ENCODE data around the gene TMPRSS9.

DNA sequence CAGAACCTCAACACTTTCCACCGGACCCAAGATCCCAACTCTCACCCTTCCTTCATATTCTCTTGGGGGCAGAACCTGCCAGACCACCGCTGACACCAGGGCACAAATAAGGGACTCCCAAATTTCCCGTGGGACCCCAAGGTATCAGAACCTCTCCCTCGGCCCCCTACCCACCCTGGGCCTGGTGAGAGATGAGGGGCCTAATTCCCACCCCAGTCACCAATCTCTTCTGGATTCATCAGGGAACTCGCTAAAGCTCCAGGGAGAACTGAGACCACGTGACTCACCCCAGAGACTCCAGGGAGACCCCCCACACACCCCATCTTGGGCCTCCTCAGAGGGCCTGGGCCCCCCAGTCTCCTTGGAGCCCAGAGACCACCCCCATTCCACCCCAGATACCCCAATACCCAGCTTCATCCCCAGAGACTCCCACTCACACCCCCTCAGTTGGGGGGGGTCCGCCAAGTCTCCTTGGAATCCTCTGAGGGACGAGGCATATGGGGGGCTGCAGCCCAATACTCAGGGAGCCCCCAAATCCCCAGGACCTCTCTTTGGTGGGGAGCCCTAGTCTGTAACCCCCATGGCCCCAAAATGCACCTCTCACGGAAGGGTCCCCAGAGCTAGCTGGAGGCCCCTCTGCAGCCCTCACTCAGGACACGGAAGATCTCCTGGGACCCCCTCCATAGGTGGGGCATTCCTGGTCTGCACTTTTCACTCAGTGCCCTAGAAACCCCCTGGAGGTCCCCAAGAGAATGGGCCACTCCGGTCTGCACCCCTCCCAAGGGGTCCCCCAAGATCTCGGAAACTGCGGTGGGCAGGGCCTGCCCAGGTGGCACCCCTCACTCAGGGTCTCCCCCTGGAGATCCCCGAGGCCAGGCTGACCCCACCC is 95.1 kb downstream of the TMPRSS9 start:
- TF ChIP-seq POLR2A (IDR thresholded peaks at IDR 0.05; ENCODE audit: low read length), result no peak
- no peak for TF ChIP-seq GATA1 (IDR thresholded peaks at IDR 0.05; ENCODE audit: low read depth, low read length)

Measured in erythroblast (primary cell).